ENCODE measurements around the gene SARNP. TPM values are rescaled to one million over a fixed set of nuclear protein-coding genes. Genes with fewer than 3 reads are reported as not detected.

The SARNP gene
- total and polyA plus RNA-seq, 10 of the 15 experiments (the other 5 are each of a cell fraction or from before 2014, with no cell fraction given) = 77.6 to 445 (median 188) TPM

- TF ChIP-seq E2F8 (IDR thresholded peaks at IDR 0.05; ENCODE audit: low read depth, partially characterized antibody) (peak; percentile 53), BMI1 (IDR thresholded peaks at IDR 0.05; ENCODE audit: borderline replicate concordance) (no peak), EZH2 (IDR thresholded peaks at IDR 0.05; ENCODE audit: borderline replicate concordance, control insufficient read depth, low read depth, low read length) (no peak), NKRF (conservative IDR thresholded peaks at IDR 0.05) (0 out of 2 replicates have a peak, but pooled peaks have one; percentile 21), BRCA1 (IDR thresholded peaks at IDR 0.05; ENCODE audit: low read depth, low read length) (no peak), FOS (IDR thresholded peaks at IDR 0.05; ENCODE audit: borderline replicate concordance, extremely low read depth, insufficient read length) (no peak), DPF2 (IDR thresholded peaks at IDR 0.05) (no peak), RELB (IDR thresholded peaks at IDR 0.05; ENCODE audit: low read depth) (peak; percentile 70), ETV6 (conservative IDR thresholded peaks at IDR 0.05 in 1 of 2, IDR thresholded peaks at IDR 0.05 in 1 of 2; ENCODE audit: borderline replicate concordance in 1 of 2, low read depth in 1 of 2) (no peak), MEF2A (IDR thresholded peaks at IDR 0.05; ENCODE audit: insufficient read depth, low read depth, low read length) (no peak), IRF4 (IDR thresholded peaks at IDR 0.05; ENCODE audit: low read depth, low read length) (no peak), GATAD2B (conservative IDR thresholded peaks at IDR 0.05; ENCODE audit: low read depth) (no peak), ZBTB40 (IDR thresholded peaks at IDR 0.05; ENCODE audit: borderline replicate concordance) (no peak), CEBPB (IDR thresholded peaks at IDR 0.05; ENCODE audit: borderline replicate concordance in 1 of 2, low read depth in 2 of 2, low read length in 2 of 2) (no peak), ELK1 (IDR thresholded peaks at IDR 0.05; ENCODE audit: low read depth, low read length) (no peak), JUNB (IDR thresholded peaks at IDR 0.05) (no peak)
These were observed 13.3 kb upstream of the SARNP start (continued) for GRCh38 chr12:55830601-55831446.

Data from GM12878 (cell line).